Vagina (tissue), 2 donors: Measurements from ENCODE around the gene SLC9A2.

ENCODE experiments used
- CTCF ChIP-seq, 3 experiments: fragments of 450-650 bp in 2 of 3; fragments of 200-600 bp in 1 of 3; sonication (generic) in 1 of 3; IDR thresholded peaks; one replicate each; pipeline ENCODE4 v1.5.1; 2017 to 2019; ENCODE audit warnings: antibody characterized with exemption in 3 of 3, mild to moderate bottlenecking in 2 of 3, moderate library complexity in 2 of 3
- POLR2A ChIP-seq, 2 donors: fragments of 450-650 bp; IDR thresholded peaks; one replicate each; pipeline ENCODE4 v1.6.1; 2017; ENCODE audit warnings: antibody characterized with exemption in 2 of 2, mild to moderate bottlenecking in 2 of 2, moderate library complexity in 2 of 2
- POLR2AphosphoS5 ChIP-seq, 2 donors: sonication (generic); formaldehyde crosslinking; IDR thresholded peaks; one replicate each; pipeline ENCODE4 v1.9.0; 2017; ENCODE audit warnings: antibody characterized with exemption in 2 of 2, mild to moderate bottlenecking in 2 of 2, low read depth in 1 of 2; ENCODE audit not compliant: insufficient read depth in 1 of 2

GRCh38 chr2:102736410-102737409 is 117.4 kb downstream of the SLC9A2 start:
- TF ChIP-seq POLR2A (IDR thresholded peaks at IDR 0.05), result peak in 1 of 2 donors; percentile 56
- TF ChIP-seq CTCF (IDR thresholded peaks at IDR 0.05), result no peak
- TF ChIP-seq POLR2AphosphoS5 (IDR thresholded peaks at IDR 0.05; ENCODE audit: insufficient read depth in 1 of 2, low read depth in 1 of 2), result peak in 1 of 2 donors; percentile 85
